ENCODE measurements around the gene ACAT1. TPM values are rescaled to one million over a fixed set of nuclear protein-coding genes. Genes with fewer than 3 reads are reported as not detected.
"Not testable (repeated sequence)": the region's sequence is repeated elsewhere in the genome, so short reads cannot be mapped to it uniquely, and the experiment has no call there.

The ACAT1 gene
- total RNA-seq, 1 donor from 2014 or later = 52.8 TPM

DNA sequence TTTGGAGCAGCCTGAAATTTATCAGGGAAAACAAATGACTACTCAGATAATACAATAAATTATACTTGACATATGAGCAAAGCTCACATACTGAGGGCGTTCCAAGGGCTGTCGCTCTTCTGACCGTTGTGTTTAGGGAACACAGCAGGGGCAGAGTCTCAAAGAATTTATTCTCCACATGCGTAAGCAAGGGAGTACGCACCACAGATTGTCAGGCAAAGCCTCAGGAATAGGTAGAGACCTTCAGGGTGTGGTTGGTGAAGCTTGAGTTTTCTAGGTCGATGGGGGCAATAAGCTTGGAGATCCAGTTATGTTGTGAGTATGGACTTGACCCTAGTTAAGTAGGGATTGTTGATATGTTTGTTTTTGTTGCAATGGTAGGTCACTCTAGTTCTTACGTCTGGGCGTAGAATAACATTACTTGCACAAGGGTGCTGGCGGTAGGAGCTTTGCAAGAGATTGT, 830 bp downstream of the ACAT1 start:
- Mint-ChIP-seq H3K9me3 (no peaks in the 10 kb centered on the region), H3K27ac (peak overlapping the region; percentile 0), H3K4me3 (peak overlapping the region; percentile 97), H3K4me1 (ENCODE audit: low read depth) (peaks cover 36% of the 10 kb centered on the region), H3K36me3 (ENCODE audit: low read depth) (peaks cover 14% of the 10 kb centered on the region), H3K27me3 (ENCODE audit: insufficient read depth) (no peaks in the 10 kb centered on the region)
- intact Hi-C loops (cut with micrococcal nuclease) = loop anchor here (2.0 to 10.0 kb wide), 5 partner anchors 265 to 557 kb away; partner anchors contain the start of genes ALKBH8, C11orf65, EXPH5 and SLC35F2
- no peak for DNase-seq (ENCODE audit: low spot score)

DNA sequence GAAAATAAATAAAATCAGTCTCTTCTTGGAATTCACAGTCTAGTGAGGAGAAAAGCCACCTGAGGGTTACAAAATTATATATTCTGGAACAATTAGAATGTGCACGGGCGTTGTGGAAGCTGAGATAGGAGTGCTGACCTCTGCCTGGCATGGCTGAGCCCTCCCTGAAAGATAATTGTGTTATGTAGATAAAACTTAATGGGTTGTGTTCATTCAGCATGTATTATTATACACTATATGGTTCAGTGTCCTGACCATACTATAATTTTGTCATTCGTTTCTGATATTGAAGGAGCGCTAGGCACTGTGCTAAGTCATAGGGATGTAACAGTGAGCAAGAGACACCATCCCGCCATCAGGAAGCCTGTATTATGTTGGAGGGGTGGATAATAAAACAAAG, 3.7 kb downstream of the ACAT1 start:
- H3K9me3 Mint-ChIP-seq = no peaks in the 10 kb centered on the region
- intact Hi-C loops (cut with micrococcal nuclease) = loop anchor here (10.0 kb wide), 1 partner anchor 560 kb away; the partner anchor contains the start of gene ALKBH8
- H3K27me3 Mint-ChIP-seq (ENCODE audit: insufficient read depth) = no peaks in the 10 kb centered on the region
- H3K4me3 Mint-ChIP-seq = no peak overlapping the region
- peaks cover 27% of the 10 kb centered on the region for H3K36me3 Mint-ChIP-seq (ENCODE audit: low read depth)
- H3K4me1 Mint-ChIP-seq (ENCODE audit: low read depth) = peaks cover 36% of the 10 kb centered on the region
- H3K27ac Mint-ChIP-seq = peak overlapping the region; percentile 1
- DNase-seq (ENCODE audit: low spot score) = no peak

DNA sequence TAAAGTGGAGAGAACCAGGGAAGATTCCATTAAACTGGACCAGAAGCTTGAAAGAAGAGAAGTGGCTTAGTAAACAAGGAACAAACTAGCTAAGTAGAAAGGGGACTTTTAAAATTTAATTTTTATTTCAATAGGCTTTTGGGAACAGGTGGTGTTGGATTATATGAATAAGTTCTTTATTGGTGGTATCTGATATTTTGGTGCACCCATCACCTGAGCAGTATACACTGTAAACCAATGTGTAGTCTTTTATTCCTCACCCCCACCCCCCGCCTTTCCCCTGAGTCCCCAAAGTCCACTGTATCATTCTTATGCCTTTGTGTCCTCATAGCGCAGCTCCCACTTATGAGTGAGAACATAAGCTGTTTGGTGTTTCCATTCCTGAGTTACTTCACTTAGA, 7.4 kb downstream of the ACAT1 start:
- Mint-ChIP-seq H3K4me1 (ENCODE audit: low read depth) (peaks cover 18% of the 10 kb centered on the region), H3K27me3 (ENCODE audit: insufficient read depth) (no peaks in the 10 kb centered on the region), H3K4me3 (no peak overlapping the region), H3K27ac (no peak overlapping the region), H3K36me3 (ENCODE audit: low read depth) (peaks cover 28% of the 10 kb centered on the region), H3K9me3 (no peaks in the 10 kb centered on the region)
- intact Hi-C loops (cut with micrococcal nuclease) = loop anchor here (10.0 kb wide), 1 partner anchor 564 kb away; the partner anchor contains the start of gene ALKBH8
- no peak for DNase-seq (ENCODE audit: low spot score)

DNA sequence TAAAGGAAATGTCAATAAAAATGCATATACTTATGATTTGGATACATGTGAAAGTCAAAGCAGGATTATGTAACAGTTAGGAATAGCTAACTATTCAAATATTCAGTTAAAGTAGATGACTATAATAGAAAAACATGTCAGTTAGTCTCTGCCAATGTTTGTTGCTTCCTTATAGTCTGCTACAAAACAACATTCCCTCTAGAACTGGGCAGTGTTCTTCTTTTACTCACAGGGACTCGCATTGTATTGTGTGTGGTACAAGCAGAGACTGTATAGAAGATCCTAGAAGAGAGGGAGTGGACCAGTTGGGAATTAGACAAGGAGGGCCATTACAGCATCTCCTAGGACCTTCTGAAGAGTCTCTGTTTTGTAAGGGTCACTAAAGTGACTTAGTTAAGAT, 10.6 kb downstream of the ACAT1 start:
- H3K27ac Mint-ChIP-seq = no peak overlapping the region
- DNase-seq (ENCODE audit: low spot score) = no peak
- peaks cover 31% of the 10 kb centered on the region for H3K36me3 Mint-ChIP-seq (ENCODE audit: low read depth)
- H3K27me3 Mint-ChIP-seq (ENCODE audit: insufficient read depth) = no peaks in the 10 kb centered on the region
- no peaks in the 10 kb centered on the region for H3K9me3 Mint-ChIP-seq
- intact Hi-C loops (cut with micrococcal nuclease) = no loop called here
- peaks cover 11% of the 10 kb centered on the region for H3K4me1 Mint-ChIP-seq (ENCODE audit: low read depth)
- H3K4me3 Mint-ChIP-seq = no peak overlapping the region

DNA sequence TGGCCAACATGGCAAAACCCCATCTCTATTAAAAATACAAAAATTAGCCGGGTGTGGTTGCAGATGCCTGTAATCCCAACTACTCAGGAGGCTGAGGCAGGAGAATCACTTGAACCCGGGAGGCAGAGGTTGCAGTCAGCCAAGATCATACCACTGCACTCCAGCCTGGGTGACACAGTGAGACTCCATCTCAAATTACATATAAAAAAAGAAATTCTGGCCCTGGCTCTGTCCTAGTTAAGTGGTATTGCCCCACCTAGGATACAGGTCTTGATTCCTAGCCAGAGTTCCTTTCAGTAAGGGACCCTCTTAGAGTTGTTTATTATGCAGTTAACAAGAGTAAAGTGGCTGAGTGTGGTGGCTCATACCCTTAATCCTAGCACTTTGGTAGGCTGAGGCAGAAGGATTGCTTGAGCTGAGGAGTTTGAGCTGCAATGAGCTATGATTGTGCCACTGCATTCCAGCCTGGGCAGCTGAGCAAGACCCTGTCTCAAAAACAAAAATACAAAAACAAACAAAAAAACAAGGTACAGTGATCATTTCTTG, 11.7 kb downstream of the ACAT1 start:
- H3K36me3 Mint-ChIP-seq (ENCODE audit: low read depth) = peaks cover 29% of the 10 kb centered on the region
- H3K27ac Mint-ChIP-seq; H3K27me3 Mint-ChIP-seq (ENCODE audit: insufficient read depth); H3K4me3 Mint-ChIP-seq; intact Hi-C loops (cut with micrococcal nuclease); DNase-seq (ENCODE audit: low spot score); H3K9me3 Mint-ChIP-seq: not testable (repeated sequence)
- H3K4me1 Mint-ChIP-seq (ENCODE audit: low read depth) = peaks cover 16% of the 10 kb centered on the region

DNA sequence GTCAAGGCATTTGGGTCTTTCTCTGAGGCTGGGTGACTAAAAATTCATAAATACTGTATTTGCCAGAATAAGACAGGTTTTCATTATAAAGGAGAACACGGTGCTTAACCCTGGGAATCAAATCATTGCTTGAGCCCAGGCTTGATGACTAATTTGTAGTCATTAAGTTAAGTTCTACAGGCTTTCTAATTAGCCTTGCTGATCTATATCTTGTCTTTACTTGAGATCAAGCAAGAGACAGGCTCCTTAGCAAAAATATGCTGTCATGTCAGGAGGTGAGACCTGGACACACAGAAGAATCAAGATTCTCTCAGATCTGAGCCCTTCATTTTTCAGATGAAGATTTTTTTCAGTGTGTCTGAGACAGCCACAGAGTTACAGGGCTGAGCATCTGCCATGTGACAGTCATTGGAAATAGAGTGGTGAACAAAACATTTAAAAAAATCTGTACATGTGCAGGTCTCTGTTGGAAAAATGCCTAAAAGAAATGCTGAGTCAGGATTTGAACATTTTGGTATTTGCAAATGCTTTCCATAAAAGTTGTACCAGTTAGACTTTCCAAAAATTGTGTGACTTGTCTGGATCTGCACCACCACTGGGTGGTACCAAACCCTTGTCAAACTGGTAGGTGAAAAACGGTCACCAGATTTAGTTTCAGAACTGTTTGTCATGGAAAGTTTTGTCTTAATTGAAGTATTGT, 14.6 kb downstream of the ACAT1 start:
- peak overlapping the region; percentile 52 for H3K27ac Mint-ChIP-seq
- H3K27me3 Mint-ChIP-seq (ENCODE audit: insufficient read depth) = no peaks in the 10 kb centered on the region
- H3K4me3 Mint-ChIP-seq = no peak overlapping the region
- peaks cover 41% of the 10 kb centered on the region for H3K36me3 Mint-ChIP-seq (ENCODE audit: low read depth)
- H3K9me3 Mint-ChIP-seq = no peaks in the 10 kb centered on the region
- intact Hi-C loops (cut with micrococcal nuclease) = loop anchor here (1.0 to 2.0 kb wide), 3 partner anchors 15 to 86 kb away; partner anchors contain the start of genes ACAT1 and NPAT
- no peak for DNase-seq (ENCODE audit: low spot score)
- peaks cover 16% of the 10 kb centered on the region for H3K4me1 Mint-ChIP-seq (ENCODE audit: low read depth)

DNA sequence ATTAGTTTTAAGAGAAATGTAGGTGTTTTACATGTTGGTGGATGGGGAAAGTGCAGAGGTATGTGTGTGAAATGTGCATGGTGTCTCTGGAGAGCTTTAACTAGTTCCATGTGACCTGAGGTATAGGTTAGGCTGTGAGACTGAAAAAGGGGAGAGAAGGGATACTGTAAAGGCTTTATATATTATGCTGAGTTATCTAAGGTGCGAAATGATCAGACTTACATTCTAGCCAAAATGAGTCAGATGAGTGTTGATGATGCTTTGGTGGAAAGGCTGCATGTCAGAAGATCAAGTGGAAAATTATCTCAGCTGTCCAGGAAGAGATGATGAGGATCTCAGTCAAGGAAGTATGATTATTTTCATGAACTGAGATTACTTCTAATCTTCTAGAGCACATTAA, 15.8 kb downstream of the ACAT1 start:
- peaks cover 16% of the 10 kb centered on the region for H3K4me1 Mint-ChIP-seq (ENCODE audit: low read depth)
- H3K27me3 Mint-ChIP-seq (ENCODE audit: insufficient read depth) = no peaks in the 10 kb centered on the region
- H3K27ac Mint-ChIP-seq = peak overlapping the region; percentile 87
- no peaks in the 10 kb centered on the region for H3K9me3 Mint-ChIP-seq
- DNase-seq (ENCODE audit: low spot score) = no peak
- no peak overlapping the region for H3K4me3 Mint-ChIP-seq
- intact Hi-C loops (cut with micrococcal nuclease) = loop anchor here (2.0 kb wide), 1 partner anchor 64 kb away; no protein-coding TSS in a partner anchor
- H3K36me3 Mint-ChIP-seq (ENCODE audit: low read depth) = peaks cover 49% of the 10 kb centered on the region

DNA sequence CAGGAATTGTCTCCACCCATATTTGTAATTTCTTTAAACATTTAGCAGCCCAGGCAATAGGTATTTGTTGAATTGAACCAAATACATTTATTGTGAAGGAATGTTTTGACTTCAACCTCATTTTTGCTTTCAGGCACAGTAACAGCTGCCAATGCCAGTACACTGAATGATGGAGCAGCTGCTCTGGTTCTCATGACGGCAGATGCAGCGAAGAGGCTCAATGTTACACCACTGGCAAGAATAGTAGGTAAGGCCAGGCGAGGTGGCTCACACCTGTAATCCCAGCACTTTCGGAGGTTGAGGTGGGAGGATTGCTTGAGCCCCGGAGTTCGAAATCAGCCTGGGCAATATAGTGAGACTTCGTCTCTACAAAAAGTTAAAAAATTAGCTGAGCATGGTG, 20.9 kb downstream of the ACAT1 start:
- no peak overlapping the region for H3K27ac Mint-ChIP-seq
- H3K36me3 Mint-ChIP-seq (ENCODE audit: low read depth) = peaks cover 69% of the 10 kb centered on the region
- intact Hi-C loops (cut with micrococcal nuclease) = no loop called here

DNA sequence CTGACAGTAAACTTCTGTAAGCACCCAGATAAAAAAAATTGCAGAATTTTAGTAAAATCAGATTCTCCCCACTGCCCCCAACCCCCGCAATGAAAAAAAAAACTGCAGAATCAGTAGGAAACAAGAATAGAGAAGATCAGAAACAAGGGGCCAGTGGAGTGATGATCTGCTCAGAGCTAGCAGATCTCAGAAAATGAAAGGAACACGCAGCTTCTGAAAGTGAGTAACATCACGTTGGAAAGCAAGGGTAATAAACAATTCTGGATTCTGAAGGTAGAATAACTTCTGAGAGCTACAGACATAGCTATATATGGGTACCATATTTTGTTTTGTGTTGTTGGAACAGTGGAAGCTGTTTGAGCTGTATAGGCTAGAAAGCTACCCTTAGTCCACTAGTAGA, 23.2 kb downstream of the ACAT1 start:
- intact Hi-C loops (cut with micrococcal nuclease) = no loop called here
- Mint-ChIP-seq H3K27ac (peak overlapping the region; percentile 73), H3K27me3 (ENCODE audit: insufficient read depth) (no peaks in the 10 kb centered on the region), H3K4me1 (ENCODE audit: low read depth) (peaks cover 22% of the 10 kb centered on the region), H3K36me3 (ENCODE audit: low read depth) (peaks cover 77% of the 10 kb centered on the region), H3K4me3 (no peak overlapping the region), H3K9me3 (no peaks in the 10 kb centered on the region)
- DNase-seq (ENCODE audit: low spot score) = no peak

More for the DNA sequence above, 20.9 kb downstream of the ACAT1 start:
- DNase-seq (ENCODE audit: low spot score) = no peak
- peaks cover 19% of the 10 kb centered on the region for H3K4me1 Mint-ChIP-seq (ENCODE audit: low read depth)
- no peaks in the 10 kb centered on the region for H3K27me3 Mint-ChIP-seq (ENCODE audit: insufficient read depth)
- no peaks in the 10 kb centered on the region for H3K9me3 Mint-ChIP-seq
- H3K4me3 Mint-ChIP-seq = no peak overlapping the region

DNA sequence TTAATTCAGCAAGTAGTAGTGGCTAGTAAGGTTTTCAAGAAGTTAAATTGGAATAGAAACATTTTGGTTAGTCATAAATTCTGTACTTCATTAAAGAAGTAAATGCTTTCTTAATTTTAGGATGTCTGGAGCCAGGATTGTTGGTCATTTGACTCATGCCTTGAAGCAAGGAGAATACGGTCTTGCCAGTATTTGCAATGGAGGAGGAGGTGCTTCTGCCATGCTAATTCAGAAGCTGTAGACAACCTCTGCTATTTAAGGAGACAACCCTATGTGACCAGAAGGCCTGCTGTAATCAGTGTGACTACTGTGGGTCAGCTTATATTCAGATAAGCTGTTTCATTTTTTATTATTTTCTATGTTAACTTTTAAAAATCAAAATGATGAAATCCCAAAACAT, 25.8 kb downstream of the ACAT1 start:
- H3K27ac Mint-ChIP-seq = no peak overlapping the region
- intact Hi-C loops (cut with micrococcal nuclease) = no loop called here
- no peak for DNase-seq (ENCODE audit: low spot score)

DNA sequence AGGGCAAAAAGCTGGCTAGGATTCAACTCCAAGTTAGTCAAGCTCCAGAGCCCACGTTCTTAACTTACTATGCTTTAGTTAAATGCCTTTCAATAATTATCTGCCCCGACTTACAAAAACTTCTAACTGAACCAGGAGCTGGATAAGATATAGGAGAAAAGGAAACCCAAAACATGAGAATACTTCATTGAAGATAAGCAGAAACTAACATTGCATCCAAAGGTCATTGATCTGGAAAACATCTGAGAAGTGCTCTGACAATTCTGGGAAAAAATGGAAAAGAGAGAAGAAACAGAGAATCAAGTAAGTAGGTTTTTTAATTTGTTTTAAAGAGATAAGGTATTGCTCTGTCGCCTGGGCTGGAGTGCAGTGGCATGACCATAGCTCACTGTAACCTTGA, 27.2 kb downstream of the ACAT1 start:
- Mint-ChIP-seq H3K9me3 (no peaks in the 10 kb centered on the region), H3K36me3 (ENCODE audit: low read depth) (peaks cover 63% of the 10 kb centered on the region), H3K4me1 (ENCODE audit: low read depth) (peaks cover 22% of the 10 kb centered on the region), H3K4me3 (no peak overlapping the region), H3K27ac (peak overlapping the region; percentile 42), H3K27me3 (ENCODE audit: insufficient read depth) (no peaks in the 10 kb centered on the region)
- intact Hi-C loops (cut with micrococcal nuclease) = no loop called here
- no peak for DNase-seq (ENCODE audit: low spot score)

More for the DNA sequence above, 25.8 kb downstream of the ACAT1 start:
- H3K4me3 Mint-ChIP-seq = no peak overlapping the region
- H3K36me3 Mint-ChIP-seq (ENCODE audit: low read depth) = peaks cover 70% of the 10 kb centered on the region
- peaks cover 22% of the 10 kb centered on the region for H3K4me1 Mint-ChIP-seq (ENCODE audit: low read depth)
- no peaks in the 10 kb centered on the region for H3K27me3 Mint-ChIP-seq (ENCODE audit: insufficient read depth)
- H3K9me3 Mint-ChIP-seq = no peaks in the 10 kb centered on the region

DNA sequence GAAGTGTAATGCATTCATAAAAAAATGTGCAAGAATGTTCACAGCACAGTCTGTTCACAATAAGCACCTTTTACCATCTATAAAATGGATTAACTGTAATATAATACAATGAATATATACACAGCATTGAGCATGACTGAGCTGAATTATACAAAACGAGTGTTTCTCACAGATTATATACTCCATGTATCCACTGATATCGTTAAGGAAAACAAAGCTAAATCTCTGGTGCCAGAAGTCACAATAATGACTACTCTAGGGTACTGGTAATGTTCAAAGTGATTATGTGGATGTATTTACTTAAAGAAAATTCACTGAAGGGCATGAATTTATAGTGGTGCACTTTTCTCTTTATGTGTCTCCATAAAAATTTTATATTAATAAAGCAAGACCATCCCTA, 33.2 kb downstream of the ACAT1 start:
- Mint-ChIP-seq H3K9me3 (no peaks in the 10 kb centered on the region), H3K4me1 (ENCODE audit: low read depth) (no peaks in the 10 kb centered on the region), H3K27me3 (ENCODE audit: insufficient read depth) (no peaks in the 10 kb centered on the region), H3K27ac (no peak overlapping the region), H3K4me3 (no peak overlapping the region), H3K36me3 (ENCODE audit: low read depth) (peaks cover 29% of the 10 kb centered on the region)
- intact Hi-C loops (cut with micrococcal nuclease) = no loop called here
- no peak for DNase-seq (ENCODE audit: low spot score)

DNA sequence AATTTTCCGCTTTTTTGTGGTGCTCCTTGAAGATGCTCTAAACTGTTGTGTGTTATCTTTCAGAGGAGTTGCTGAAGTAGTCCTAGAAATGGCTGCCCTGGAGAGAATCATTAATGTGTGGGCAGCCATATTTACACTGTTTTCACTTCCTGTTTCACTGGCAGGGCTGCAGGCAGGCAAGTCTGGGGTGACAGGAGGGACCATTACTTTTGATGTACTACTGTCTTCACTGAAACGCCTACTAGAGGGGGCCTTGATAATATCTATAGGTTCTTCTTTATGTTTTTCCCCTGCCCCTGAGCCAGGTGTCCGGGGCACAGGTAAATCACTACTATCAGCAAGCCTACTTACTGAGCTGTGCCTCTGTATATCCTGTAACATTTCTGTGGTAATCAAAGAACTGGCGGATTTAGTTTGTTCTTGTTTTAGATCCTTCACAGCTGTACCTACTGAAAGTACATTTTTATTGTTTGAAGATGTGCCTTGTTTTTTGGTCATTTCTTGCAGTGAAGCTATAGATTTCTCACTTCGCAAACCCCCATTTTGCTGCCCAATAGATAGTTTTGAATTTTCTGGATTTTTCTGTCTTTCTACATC, 39.7 kb downstream of the ACAT1 start:
- H3K9me3 Mint-ChIP-seq = no peaks in the 10 kb centered on the region
- peaks cover 27% of the 10 kb centered on the region for H3K36me3 Mint-ChIP-seq (ENCODE audit: low read depth)
- H3K4me1 Mint-ChIP-seq (ENCODE audit: low read depth) = peaks cover 13% of the 10 kb centered on the region
- intact Hi-C loops (cut with micrococcal nuclease) = no loop called here
- no peak overlapping the region for H3K4me3 Mint-ChIP-seq
- H3K27me3 Mint-ChIP-seq (ENCODE audit: insufficient read depth) = no peaks in the 10 kb centered on the region
- DNase-seq (ENCODE audit: low spot score) = no peak
- peak overlapping the region; percentile 10 for H3K27ac Mint-ChIP-seq

All from activated T-helper 1 cell treated with anti-CD3 and anti-CD28 coated beads, Interleukin-12 subunit alpha, Interleukin-12 subunit beta, Interleukin-2, Interleukin-4 antibody, amounts not matched to agents 30 ng/mL and 10 ng/mL and 1 ng/mL, durations not matched to agents 14 hours and 24 hours and 36 hours (primary cell).